GM20000 (cell line): ENCODE measurements around the gene ATP2B2.

Source experiments
- DNase-seq: peaks from one replicate; pipeline ENCODE4 v3.0.0; 2012; ENCODE audit warnings: low spot score
- TF ChIP-seq, protein P1 (sequence below): IDR thresholded peaks from 2 replicates; pipeline ENCODE4 v1.5.1; 2012; ENCODE audit warnings: mild to moderate bottlenecking, control low read depth; ENCODE audit errors: extremely low read depth, missing control alignments

The ATP2B2 gene

DNA sequence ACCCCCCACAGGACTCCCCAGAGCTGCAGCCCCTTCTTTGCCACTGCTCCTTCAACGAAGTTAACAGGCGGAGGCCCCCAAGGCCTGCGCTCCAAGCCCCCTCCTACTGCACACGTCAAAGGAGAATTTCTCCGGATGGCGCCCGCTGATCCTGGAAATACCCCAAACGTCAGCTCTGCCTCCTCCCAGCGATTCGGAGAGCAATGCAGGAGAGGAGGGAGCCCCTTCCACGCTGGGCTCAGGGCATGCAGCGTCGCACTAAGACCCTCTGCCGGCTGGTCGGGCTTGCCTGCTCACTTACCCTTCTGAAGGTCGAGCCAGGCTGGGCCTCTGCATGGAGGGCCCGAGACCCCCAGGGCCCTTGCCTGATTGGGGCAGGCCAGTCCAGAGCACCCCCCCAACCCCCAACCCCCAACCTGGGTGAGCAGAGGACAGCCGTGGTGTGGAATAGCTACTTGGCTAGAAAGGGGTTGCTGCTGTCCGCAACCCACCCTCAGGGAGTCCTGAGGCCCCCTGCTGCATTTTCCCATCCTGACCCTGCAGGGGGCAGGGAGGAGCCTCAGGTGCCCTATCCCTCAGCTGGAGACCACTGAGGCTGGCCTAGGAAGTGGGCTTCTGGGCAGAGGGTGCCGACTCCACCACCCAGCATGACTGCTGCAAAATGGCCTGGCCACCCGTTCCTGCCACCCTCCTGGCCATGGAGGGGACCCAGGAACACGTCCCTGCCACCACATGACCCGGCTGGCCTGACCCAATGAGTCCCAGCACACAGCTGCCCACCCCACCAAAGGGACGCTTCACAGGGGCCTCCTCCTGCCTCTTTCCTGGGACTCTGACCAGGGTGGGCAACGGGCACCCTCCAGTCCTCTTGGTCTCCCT is 976 bp downstream of the ATP2B2 start:
- no peak for DNase-seq
- TF ChIP-seq, protein P1, sequence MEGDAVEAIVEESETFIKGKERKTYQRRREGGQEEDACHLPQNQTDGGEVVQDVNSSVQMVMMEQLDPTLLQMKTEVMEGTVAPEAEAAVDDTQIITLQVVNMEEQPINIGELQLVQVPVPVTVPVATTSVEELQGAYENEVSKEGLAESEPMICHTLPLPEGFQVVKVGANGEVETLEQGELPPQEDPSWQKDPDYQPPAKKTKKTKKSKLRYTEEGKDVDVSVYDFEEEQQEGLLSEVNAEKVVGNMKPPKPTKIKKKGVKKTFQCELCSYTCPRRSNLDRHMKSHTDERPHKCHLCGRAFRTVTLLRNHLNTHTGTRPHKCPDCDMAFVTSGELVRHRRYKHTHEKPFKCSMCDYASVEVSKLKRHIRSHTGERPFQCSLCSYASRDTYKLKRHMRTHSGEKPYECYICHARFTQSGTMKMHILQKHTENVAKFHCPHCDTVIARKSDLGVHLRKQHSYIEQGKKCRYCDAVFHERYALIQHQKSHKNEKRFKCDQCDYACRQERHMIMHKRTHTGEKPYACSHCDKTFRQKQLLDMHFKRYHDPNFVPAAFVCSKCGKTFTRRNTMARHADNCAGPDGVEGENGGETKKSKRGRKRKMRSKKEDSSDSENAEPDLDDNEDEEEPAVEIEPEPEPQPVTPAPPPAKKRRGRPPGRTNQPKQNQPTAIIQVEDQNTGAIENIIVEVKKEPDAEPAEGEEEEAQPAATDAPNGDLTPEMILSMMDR, result no peak

DNA sequence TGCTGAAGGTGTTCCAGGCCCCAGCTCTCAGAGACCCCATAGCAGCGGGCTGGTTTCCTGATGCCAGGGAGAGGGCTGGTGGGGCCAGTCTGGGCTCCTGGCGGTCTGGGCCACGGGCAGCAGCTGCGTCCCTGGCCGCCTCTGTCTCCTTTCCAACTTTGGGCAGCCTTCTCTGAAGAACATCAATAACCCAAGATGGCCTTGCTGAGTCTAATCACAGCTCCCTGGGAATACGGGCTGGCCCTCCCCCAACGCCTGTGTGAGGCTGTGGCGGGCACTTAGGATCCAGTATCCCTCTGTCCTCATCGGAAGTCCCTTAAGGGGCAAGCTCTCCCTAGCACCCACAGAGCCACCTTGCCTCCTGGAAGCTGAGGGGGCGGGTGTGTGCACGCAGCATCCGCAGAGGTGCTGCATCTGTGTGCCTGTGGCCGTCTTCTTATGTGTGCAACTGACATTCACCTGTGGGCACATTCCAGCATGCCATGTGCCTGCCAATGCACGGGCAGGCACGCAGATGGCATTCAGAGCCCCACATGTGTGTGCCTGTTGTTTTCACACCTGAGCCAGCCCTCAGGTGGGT is 2.1 kb downstream of the ATP2B2 start:
- TF ChIP-seq, protein P1, result no peak
- no peak for DNase-seq

- no peak for DNase-seq
- TF ChIP-seq, protein P1, result no peak
Measured at GRCh38 chr3:10502185-10502880, 3.1 kb downstream of the ATP2B2 start.

DNA sequence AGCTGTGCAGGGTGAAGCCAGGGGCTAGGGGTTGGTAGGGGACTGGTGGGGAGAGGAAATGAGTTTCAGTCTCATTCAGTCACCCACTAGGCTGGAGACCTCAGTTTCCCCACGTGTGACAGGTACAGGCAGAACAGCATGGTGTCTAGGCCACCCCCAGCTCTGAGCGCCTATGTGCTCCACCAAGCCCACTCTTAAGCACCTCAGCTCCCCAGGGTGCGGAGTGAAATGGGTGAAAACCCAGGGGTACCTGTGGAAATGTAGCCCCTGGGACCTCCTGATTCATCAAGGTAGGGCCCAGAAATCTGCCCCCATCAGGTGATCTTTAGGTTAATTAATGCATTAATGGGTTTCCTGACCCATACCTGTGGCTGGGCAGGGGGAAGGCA is 3.7 kb downstream of the ATP2B2 start:
- TF ChIP-seq, protein P1, result no peak

DNA sequence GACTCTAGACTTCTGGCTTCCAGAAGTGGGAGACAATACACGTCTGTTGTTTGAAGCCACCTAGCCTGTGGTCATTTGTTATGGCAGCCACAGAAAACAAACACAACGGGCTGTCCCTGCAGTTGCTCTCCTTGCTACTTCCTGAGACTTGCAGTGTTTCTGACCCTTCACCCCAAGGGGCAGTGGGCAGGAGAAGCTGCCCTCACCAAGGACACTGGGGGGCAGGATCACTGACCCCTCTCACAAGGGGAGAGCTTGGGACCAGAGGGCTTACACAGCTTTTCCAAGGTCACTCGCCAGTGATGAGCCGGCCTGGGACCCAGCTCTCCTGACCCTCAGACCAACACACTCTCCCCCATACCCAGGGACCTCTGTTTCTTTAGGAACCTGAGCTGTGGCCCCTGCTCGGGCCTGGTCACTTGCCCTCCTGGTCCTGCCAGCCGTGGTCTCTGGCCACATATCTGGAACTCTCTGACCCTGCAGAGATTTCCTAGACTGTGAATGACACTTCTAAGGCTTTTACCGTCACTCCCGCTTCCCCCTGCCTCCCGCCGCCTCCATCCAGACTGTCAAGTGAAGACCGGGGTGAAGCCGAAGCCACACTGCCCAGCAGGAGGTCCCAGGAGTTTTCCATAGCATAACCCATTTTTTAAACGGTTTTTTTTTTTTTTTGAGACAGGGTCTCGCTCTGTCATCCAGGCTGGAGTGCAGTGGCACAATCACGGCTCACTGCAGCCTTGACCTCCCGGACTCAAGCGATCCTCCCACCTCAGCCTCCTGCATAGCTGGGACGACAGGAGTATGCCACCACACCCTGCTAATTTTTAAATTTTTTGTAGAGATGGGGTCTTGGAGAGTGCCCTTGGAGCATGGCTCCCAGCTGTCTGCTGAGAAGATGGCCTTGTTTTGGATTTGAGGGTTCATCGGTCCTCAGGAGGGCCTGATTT is 4.4 kb downstream of the ATP2B2 start:
- TF ChIP-seq, protein P1, result no peak
- no peak for DNase-seq

More for the DNA sequence above, 3.7 kb downstream of the ATP2B2 start:
- no peak for DNase-seq

DNA sequence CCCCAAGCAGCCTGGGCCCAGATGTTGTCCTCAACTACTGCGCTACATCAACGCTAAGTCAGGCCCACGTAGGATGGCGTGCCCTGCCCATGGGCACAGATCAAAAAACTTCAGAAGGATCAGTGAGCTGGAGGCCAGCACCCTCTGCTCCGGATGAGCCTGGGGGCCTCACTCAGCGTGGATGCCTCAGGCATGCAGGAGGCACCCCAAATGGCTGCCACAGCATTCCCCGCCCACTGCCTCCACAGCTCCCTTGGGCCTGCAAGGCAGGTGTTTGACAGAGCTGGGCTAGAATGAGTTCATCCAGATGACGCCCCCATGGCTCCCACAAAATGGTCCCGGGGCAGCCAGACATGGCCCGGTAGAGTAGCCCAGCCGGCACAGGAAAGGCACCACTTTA is 7.1 kb downstream of the ATP2B2 start:
- TF ChIP-seq, protein P1, result no peak
- DNase-seq, result no peak
